Measurements from ENCODE around the gene TMEM120A. TPM values are rescaled to one million over a fixed set of nuclear protein-coding genes. Genes with fewer than 3 reads are reported as not detected.

The TMEM120A gene
- total RNA-seq, 1 donor from 2014 or later, result 9.4 TPM

- peak; percentile 23 for DNase-seq (ENCODE audit: low spot score)
- H3K4me2 ChIP-seq, result no peak overlapping the region
- H3K9ac ChIP-seq, result no peak overlapping the region
- peaks cover 30% of the 10 kb centered on the region for H3K79me2 ChIP-seq (ENCODE audit: low read depth)
- H3K9me3 ChIP-seq (ENCODE audit: low read depth), result no peaks in the 10 kb centered on the region
- Mint-ChIP-seq H3K4me1 (peaks cover 33% of the 10 kb centered on the region), H3K27ac (peak overlapping the region; percentile 86), H3K27me3 (ENCODE audit: insufficient read depth, low read depth) (peaks cover 5% of the 10 kb centered on the region), H3K9me3 (no peaks in the 10 kb centered on the region), H3K4me3 (no peak overlapping the region), H3K36me3 (peaks cover 19% of the 10 kb centered on the region)
- H4K20me1 ChIP-seq (ENCODE audit: low read depth), result no peaks in the 10 kb centered on the region
- no peak overlapping the region for H3K27ac ChIP-seq
- no peaks in the 10 kb centered on the region for H3K27me3 ChIP-seq
- no peak for TF ChIP-seq EZH2 (IDR thresholded peaks at IDR 0.05)
- TF ChIP-seq EZH2phosphoT487 (IDR thresholded peaks at IDR 0.05), result no peak
- TF ChIP-seq, protein P1, sequence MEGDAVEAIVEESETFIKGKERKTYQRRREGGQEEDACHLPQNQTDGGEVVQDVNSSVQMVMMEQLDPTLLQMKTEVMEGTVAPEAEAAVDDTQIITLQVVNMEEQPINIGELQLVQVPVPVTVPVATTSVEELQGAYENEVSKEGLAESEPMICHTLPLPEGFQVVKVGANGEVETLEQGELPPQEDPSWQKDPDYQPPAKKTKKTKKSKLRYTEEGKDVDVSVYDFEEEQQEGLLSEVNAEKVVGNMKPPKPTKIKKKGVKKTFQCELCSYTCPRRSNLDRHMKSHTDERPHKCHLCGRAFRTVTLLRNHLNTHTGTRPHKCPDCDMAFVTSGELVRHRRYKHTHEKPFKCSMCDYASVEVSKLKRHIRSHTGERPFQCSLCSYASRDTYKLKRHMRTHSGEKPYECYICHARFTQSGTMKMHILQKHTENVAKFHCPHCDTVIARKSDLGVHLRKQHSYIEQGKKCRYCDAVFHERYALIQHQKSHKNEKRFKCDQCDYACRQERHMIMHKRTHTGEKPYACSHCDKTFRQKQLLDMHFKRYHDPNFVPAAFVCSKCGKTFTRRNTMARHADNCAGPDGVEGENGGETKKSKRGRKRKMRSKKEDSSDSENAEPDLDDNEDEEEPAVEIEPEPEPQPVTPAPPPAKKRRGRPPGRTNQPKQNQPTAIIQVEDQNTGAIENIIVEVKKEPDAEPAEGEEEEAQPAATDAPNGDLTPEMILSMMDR (IDR thresholded peaks at IDR 0.05), result no peak
- no peak overlapping the region for H3K4me3 ChIP-seq
- peaks cover 2% of the 10 kb centered on the region for H3F3A ChIP-seq (ENCODE audit: low read depth)
- no peaks in the 10 kb centered on the region for H3K4me1 ChIP-seq
- no peaks in the 10 kb centered on the region for H3K36me3 ChIP-seq
- H2AFZ ChIP-seq (replicated peaks), result no peak overlapping the region
Measured at GRCh38 chr7:75937958-75938786, 56.2 kb downstream of the TMEM120A start.

Small RNAs within 50 kb of the gene (small RNA-seq; reads per million reads assigned to genes)
- gene SNORA14A, result 0.95 reads per million, percentile 77 among the genes with 10 or more reads in this experiment

Other genes starting within 250 kb of the TMEM120A start
- gene CCL26, start 222.4 kb downstream of the TMEM120A start, total RNA-seq (ENCODE audit: low replicate concordance), result not detected in 2 replicates
- gene CCL24, start 180.8 kb downstream of the TMEM120A start, total RNA-seq (ENCODE audit: low replicate concordance), result not detected in 2 replicates
- 15.4 and 52.7 TPM in 2 replicates for gene RHBDD2, start 115.6 kb downstream of the TMEM120A start, total RNA-seq (ENCODE audit: low replicate concordance)
- 38.6 and 61.0 TPM in 2 replicates for gene POR, start 79.4 kb downstream of the TMEM120A start, total RNA-seq (ENCODE audit: low replicate concordance)
- 56.1 and 60.4 TPM in 2 replicates for gene STYXL1, start 53.4 kb upstream of the TMEM120A start, total RNA-seq (ENCODE audit: low replicate concordance)
- 51.5 and 73.4 TPM in 2 replicates for gene MDH2, start 53.5 kb upstream of the TMEM120A start, total RNA-seq (ENCODE audit: low replicate concordance)
- 2.2 and 4.6 TPM in 2 replicates for gene SRRM3, start 207.3 kb upstream of the TMEM120A start, total RNA-seq (ENCODE audit: low replicate concordance)

Measured in neural progenitor cell (in vitro differentiated cells).